ENCODE measurements around the gene MLF2.

The MLF2 gene

GRCh38 chr12:6772331-6772695 is 19.4 kb upstream of the MLF2 start, which contains the start of gene LAG3:
TSS of gene LAG3 (plus strand) at chr12:6772520. CDS start at chr12:6772853, 333 bp downstream.
- DNase-seq (ENCODE audit: low spot score): no peak
- no peak for TF ChIP-seq CTCF (IDR thresholded peaks at IDR 0.05)
- peak within 1 kb of the TSS; percentile 47 for H3K4me3 ChIP-seq
- H3K27ac ChIP-seq: peak within 1 kb of the TSS in 1 of 2 donors; percentile 52

GRCh38 chr12:6771509-6772330 is 18.8 kb upstream of the MLF2 start:
- peak overlapping the region; percentile 12 for H3K4me3 ChIP-seq
- DNase-seq (ENCODE audit: low spot score): no peak
- peak overlapping the region in 1 of 2 donors; percentile 52 for H3K27ac ChIP-seq
- no peak for TF ChIP-seq CTCF (IDR thresholded peaks at IDR 0.05)

- TF ChIP-seq CTCF (IDR thresholded peaks at IDR 0.05): no peak
- no peak overlapping the region for H3K4me3 ChIP-seq
- peak overlapping the region in 1 of 2 donors; percentile 52 for H3K27ac ChIP-seq
- DNase-seq (ENCODE audit: low spot score): no peak
Observed at GRCh38 chr12:6771091-6771495, 18.2 kb upstream of the MLF2 start.

GRCh38 chr12:6770600-6770999 is 17.7 kb upstream of the MLF2 start:
- peak overlapping the region in 1 of 2 donors; percentile 52 for H3K27ac ChIP-seq

GRCh38 chr12:6770094-6770493 is 17.2 kb upstream of the MLF2 start:
- no peak for DNase-seq (ENCODE audit: low spot score)
- no peak overlapping the region for H3K4me3 ChIP-seq
- peak overlapping the region in 1 of 2 donors; percentile 52 for H3K27ac ChIP-seq
- no peak for TF ChIP-seq CTCF (IDR thresholded peaks at IDR 0.05)

More at GRCh38 chr12:6770600-6770999, 17.7 kb upstream of the MLF2 start:
- no peak for TF ChIP-seq CTCF (IDR thresholded peaks at IDR 0.05)
- H3K4me3 ChIP-seq: no peak overlapping the region
- DNase-seq (ENCODE audit: low spot score): no peak

- no peak for TF ChIP-seq CTCF (IDR thresholded peaks at IDR 0.05)
- H3K27ac ChIP-seq: peak overlapping the region in 1 of 2 donors; percentile 100
- no peak overlapping the region for H3K4me3 ChIP-seq
- no peak for DNase-seq (ENCODE audit: low spot score)
Observed at GRCh38 chr12:6769666-6770065, 16.7 kb upstream of the MLF2 start.

GRCh38 chr12:6768990-6769389 is 16.0 kb upstream of the MLF2 start:
- DNase-seq (ENCODE audit: low spot score): no peak
- Histone ChIP-seq H3K27ac (peak overlapping the region; percentile 82 to 100), H3K4me3 (peak overlapping the region; percentile 96)
- TF ChIP-seq CTCF (IDR thresholded peaks at IDR 0.05): no peak
